Thoracic aorta (tissue), 2 donors: ENCODE results near the gene OR11H6. TPM values are rescaled to one million over a fixed set of nuclear protein-coding genes. Genes with fewer than 3 reads are reported as not detected.
"Not testable (repeated sequence)": the region's sequence is repeated elsewhere in the genome, so short reads cannot be mapped to it uniquely, and the experiment has no call there.

Source experiments
- ATAC-seq: fragments of 150-250 bp; one replicate; pipeline ENCODE4 v1.8.0; 2017; ENCODE audit warnings: low read depth; ENCODE audit not compliant: insufficient number of reproducible peaks, low FRiP score
- DNase-seq: peaks from one replicate; pipeline ENCODE4 v3.0.0-alpha.2; 2020; ENCODE audit warnings: low spot score
- H3K27ac ChIP-seq, 2 donors: fragments of 200-600 bp; sonication (generic); 1 replicate in 1 of 2; 2 replicates in 1 of 2; pipeline ENCODE4 v1.5.1; 2016; ENCODE audit warnings: mild to moderate bottlenecking in 2 of 2, moderate library complexity in 2 of 2
- H3K27me3 ChIP-seq: fragments of 200-600 bp; sonication (generic); replicated peaks from 2 replicates; pipeline ENCODE4 v1.6.0; 2016; ENCODE audit warnings: mild to moderate bottlenecking; ENCODE audit not compliant: insufficient read depth
- H3K36me3 ChIP-seq: fragments of 200-600 bp; sonication (generic); one replicate; pipeline ENCODE4 v1.5.1; 2016
- H3K4me1 ChIP-seq, 2 donors: fragments of 200-600 bp; sonication (generic); 1 replicate in 1 of 2; 2 replicates in 1 of 2; pipeline versions ENCODE4 v1.5.1 to v1.6.0; 2016; ENCODE audit warnings: low read depth in 2 of 2, mild to moderate bottlenecking in 1 of 2; ENCODE audit not compliant: control insufficient read depth in 1 of 2
- H3K4me3 ChIP-seq: fragments of 200-600 bp; sonication (generic); 2 replicates; pipeline ENCODE4 v1.5.1; 2016; ENCODE audit warnings: mild to moderate bottlenecking
- H3K9me3 ChIP-seq: fragments of 200-600 bp; sonication (generic); 2 replicates; pipeline ENCODE4 v1.5.1; 2016
- total RNA-seq, 2 donors: library from RNA; depleted of rRNA; stranded (reverse); fragments of >200 nt; gene quantifications; one replicate each; pipeline versions ENCODE4 v1.1.0 to v1.2.3, GENCODE V29; 2016
- TF ChIP-seq, protein P1 (sequence below): fragments of 200-600 bp; sonication (generic); IDR thresholded peaks from one replicate; pipeline ENCODE4 v1.5.1; 2019; ENCODE audit warnings: antibody characterized with exemption

Gene OR11H6
- total RNA-seq, 2 donors from 2014 or later = not detected

DNA sequence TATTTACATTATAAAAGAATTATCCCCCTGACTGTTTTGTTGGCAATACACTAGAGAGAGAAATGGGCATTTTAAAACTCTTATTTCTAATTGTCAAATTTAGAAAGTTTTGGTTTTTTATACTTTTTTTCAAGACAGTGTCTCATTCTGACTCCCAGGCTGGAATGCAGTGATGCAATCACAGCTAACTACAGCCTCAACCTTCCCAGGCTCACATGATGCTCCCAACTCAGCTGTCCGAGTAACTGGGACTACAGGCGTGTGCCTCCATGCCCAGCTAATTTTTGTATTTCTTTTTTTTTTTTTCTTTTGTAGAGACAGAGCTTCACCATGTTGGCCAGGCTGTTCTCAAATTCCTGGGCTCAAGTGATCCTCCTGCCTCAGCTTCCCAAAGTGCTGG is 8.3 kb upstream of the OR11H6 start:
- Histone ChIP-seq H3K9me3 (no peaks in the 10 kb centered on the region), H3K27ac (no peak overlapping the region), H3K4me3 (no peak overlapping the region), H3K36me3 (no peaks in the 10 kb centered on the region), H3K27me3 (no peaks in the 10 kb centered on the region), H3K4me1 (no peaks in the 10 kb centered on the region)
- DNase-seq (no peak), ATAC-seq (no peak)
- TF ChIP-seq, protein P1, sequence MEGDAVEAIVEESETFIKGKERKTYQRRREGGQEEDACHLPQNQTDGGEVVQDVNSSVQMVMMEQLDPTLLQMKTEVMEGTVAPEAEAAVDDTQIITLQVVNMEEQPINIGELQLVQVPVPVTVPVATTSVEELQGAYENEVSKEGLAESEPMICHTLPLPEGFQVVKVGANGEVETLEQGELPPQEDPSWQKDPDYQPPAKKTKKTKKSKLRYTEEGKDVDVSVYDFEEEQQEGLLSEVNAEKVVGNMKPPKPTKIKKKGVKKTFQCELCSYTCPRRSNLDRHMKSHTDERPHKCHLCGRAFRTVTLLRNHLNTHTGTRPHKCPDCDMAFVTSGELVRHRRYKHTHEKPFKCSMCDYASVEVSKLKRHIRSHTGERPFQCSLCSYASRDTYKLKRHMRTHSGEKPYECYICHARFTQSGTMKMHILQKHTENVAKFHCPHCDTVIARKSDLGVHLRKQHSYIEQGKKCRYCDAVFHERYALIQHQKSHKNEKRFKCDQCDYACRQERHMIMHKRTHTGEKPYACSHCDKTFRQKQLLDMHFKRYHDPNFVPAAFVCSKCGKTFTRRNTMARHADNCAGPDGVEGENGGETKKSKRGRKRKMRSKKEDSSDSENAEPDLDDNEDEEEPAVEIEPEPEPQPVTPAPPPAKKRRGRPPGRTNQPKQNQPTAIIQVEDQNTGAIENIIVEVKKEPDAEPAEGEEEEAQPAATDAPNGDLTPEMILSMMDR = no peak

DNA sequence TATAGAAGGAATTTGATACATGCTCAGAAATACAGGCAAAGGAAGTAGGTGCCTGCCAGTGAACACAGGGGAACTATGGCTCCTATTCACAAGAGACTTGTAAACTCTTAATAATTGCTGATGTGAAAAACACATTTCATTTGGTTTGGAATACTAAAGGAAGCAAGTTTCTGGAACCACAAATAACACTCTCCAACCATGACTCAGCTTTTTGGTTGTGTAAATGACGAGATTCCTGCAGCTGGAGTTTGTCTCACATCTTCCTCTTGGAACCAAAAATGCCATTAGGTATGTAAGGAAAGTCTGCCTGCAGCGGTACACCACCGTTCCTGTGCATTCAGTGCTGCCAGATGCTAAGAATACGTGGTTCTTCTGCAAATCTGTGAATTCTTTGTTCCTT is 4.5 kb upstream of the OR11H6 start:
- Histone ChIP-seq H3K4me1 (no peaks in the 10 kb centered on the region), H3K27me3 (no peaks in the 10 kb centered on the region), H3K27ac (no peak overlapping the region), H3K4me3 (no peak overlapping the region), H3K36me3 (no peaks in the 10 kb centered on the region), H3K9me3 (no peaks in the 10 kb centered on the region)
- DNase-seq = no peak
- no peak for ATAC-seq
- TF ChIP-seq, protein P1 = no peak

- H3K4me1 ChIP-seq = no peaks in the 10 kb centered on the region
- DNase-seq = no peak
- H3K9me3 ChIP-seq = peaks cover 11% of the 10 kb centered on the region
- H3K4me3 ChIP-seq = no peak within 1 kb of the TSS
- H3K27me3 ChIP-seq = no peaks in the 10 kb centered on the region
- no peak for ATAC-seq
- no peaks in the 10 kb centered on the region for H3K36me3 ChIP-seq
- TF ChIP-seq, protein P1 = no peak
- H3K27ac ChIP-seq = no peak within 1 kb of the TSS
These were observed 5.2 kb downstream of the OR11H6 start, which contains the start of gene OR11H7 for GRCh38 chr14:20228681-20229080. TSS of gene OR11H7 (plus strand) at chr14:20228981.

- not testable (repeated sequence) for H3K27ac ChIP-seq, DNase-seq, H3K4me1 ChIP-seq, H3K27me3 ChIP-seq, H3K9me3 ChIP-seq, ATAC-seq, H3K4me3 ChIP-seq, H3K36me3 ChIP-seq
These were observed 11.9 kb downstream of the OR11H6 start for GRCh38 chr14:20235415-20235814.

- ATAC-seq (no peak), DNase-seq (no peak)
- Histone ChIP-seq H3K4me3 (no peak overlapping the region), H3K4me1 (no peaks in the 10 kb centered on the region), H3K27ac (no peak overlapping the region), H3K36me3 (no peaks in the 10 kb centered on the region), H3K27me3 (no peaks in the 10 kb centered on the region), H3K9me3 (no peaks in the 10 kb centered on the region)
- TF ChIP-seq, protein P1 = no peak
These were observed 24.2 kb downstream of the OR11H6 start for GRCh38 chr14:20247646-20248246.

GRCh38 chr14:20262642-20263128 is 39.2 kb downstream of the OR11H6 start:
- ATAC-seq (no peak), DNase-seq (no peak)
- TF ChIP-seq, protein P1 = no peak
- H3K4me1 ChIP-seq = no peaks in the 10 kb centered on the region
- H3K9me3 ChIP-seq = no peaks in the 10 kb centered on the region
- H3K27ac ChIP-seq = no peak overlapping the region
- H3K27me3 ChIP-seq = no peaks in the 10 kb centered on the region
- no peak overlapping the region for H3K4me3 ChIP-seq
- no peaks in the 10 kb centered on the region for H3K36me3 ChIP-seq

GRCh38 chr14:20264361-20264760 is 40.9 kb downstream of the OR11H6 start:
- not testable (repeated sequence) for H3K27ac ChIP-seq, H3K4me1 ChIP-seq, H3K27me3 ChIP-seq, H3K9me3 ChIP-seq, H3K4me3 ChIP-seq, ATAC-seq, H3K36me3 ChIP-seq, DNase-seq
